Measurements from ENCODE around the gene RAPH1. TPM values are rescaled to one million over a fixed set of nuclear protein-coding genes. Genes with fewer than 3 reads are reported as not detected.
"Not testable (repeated sequence)": the region's sequence is repeated elsewhere in the genome, so short reads cannot be mapped to it uniquely, and the experiment has no call there.

The RAPH1 gene
- total RNA-seq, 1 experiment from 2014 or later: 1.9 TPM

- DNase-seq (ENCODE audit: low read depth): no peak
- in situ Hi-C loops (cut with HindIII; ENCODE audit: low pct_unique_long_range_greater_than_20kb, low sequenced_read_pairs): no loop called here
Observed at GRCh38 chr2:203400805-203401585, 134.1 kb downstream of the RAPH1 start.

- no peak for DNase-seq (ENCODE audit: low read depth)
Observed at GRCh38 chr2:203399031-203399430, 136.1 kb downstream of the RAPH1 start.

GRCh38 chr2:203396667-203397066, 138.4 kb downstream of the RAPH1 start:
- in situ Hi-C loops (cut with HindIII; ENCODE audit: low pct_unique_long_range_greater_than_20kb, low sequenced_read_pairs): no loop called here
- DNase-seq (ENCODE audit: low read depth): no peak

More at GRCh38 chr2:203399031-203399430, 136.1 kb downstream of the RAPH1 start:
- in situ Hi-C loops (cut with HindIII; ENCODE audit: low pct_unique_long_range_greater_than_20kb, low sequenced_read_pairs): no loop called here

GRCh38 chr2:203395858-203396257, 139.2 kb downstream of the RAPH1 start:
- no peak for DNase-seq (ENCODE audit: low read depth)
- in situ Hi-C loops (cut with HindIII; ENCODE audit: low pct_unique_long_range_greater_than_20kb, low sequenced_read_pairs): no loop called here

GRCh38 chr2:203394519-203395227, 140.4 kb downstream of the RAPH1 start:
- in situ Hi-C loops (cut with HindIII; ENCODE audit: low pct_unique_long_range_greater_than_20kb, low sequenced_read_pairs): no loop called here
- no peak for DNase-seq (ENCODE audit: low read depth)

- DNase-seq (ENCODE audit: low read depth); in situ Hi-C loops (cut with HindIII; ENCODE audit: low pct_unique_long_range_greater_than_20kb, low sequenced_read_pairs): not testable (repeated sequence)
Observed at GRCh38 chr2:203388153-203388552, 146.9 kb downstream of the RAPH1 start.

GRCh38 chr2:203383038-203383437, 152.1 kb downstream of the RAPH1 start:
- no peak for DNase-seq (ENCODE audit: low read depth)
- in situ Hi-C loops (cut with HindIII; ENCODE audit: low pct_unique_long_range_greater_than_20kb, low sequenced_read_pairs): no loop called here

GRCh38 chr2:203379156-203379555, 155.9 kb downstream of the RAPH1 start:
- in situ Hi-C loops (cut with HindIII; ENCODE audit: low pct_unique_long_range_greater_than_20kb, low sequenced_read_pairs): no loop called here
- DNase-seq (ENCODE audit: low read depth): no peak

GRCh38 chr2:203376173-203376572, 158.9 kb downstream of the RAPH1 start:
- in situ Hi-C loops (cut with HindIII; ENCODE audit: low pct_unique_long_range_greater_than_20kb, low sequenced_read_pairs): no loop called here

GRCh38 chr2:203372706-203373105, 162.4 kb downstream of the RAPH1 start:
- in situ Hi-C loops (cut with HindIII; ENCODE audit: low pct_unique_long_range_greater_than_20kb, low sequenced_read_pairs); DNase-seq (ENCODE audit: low read depth): not testable (repeated sequence)

More at GRCh38 chr2:203376173-203376572, 158.9 kb downstream of the RAPH1 start:
- DNase-seq (ENCODE audit: low read depth): no peak

GRCh38 chr2:203366639-203367466, 168.2 kb downstream of the RAPH1 start:
- in situ Hi-C loops (cut with HindIII; ENCODE audit: low pct_unique_long_range_greater_than_20kb, low sequenced_read_pairs): no loop called here
- DNase-seq (ENCODE audit: low read depth): no peak

GRCh38 chr2:203361922-203362321, 173.2 kb downstream of the RAPH1 start:
- in situ Hi-C loops (cut with HindIII; ENCODE audit: low pct_unique_long_range_greater_than_20kb, low sequenced_read_pairs): no loop called here
- no peak for DNase-seq (ENCODE audit: low read depth)

- no peak for DNase-seq (ENCODE audit: low read depth)
- in situ Hi-C loops (cut with HindIII; ENCODE audit: low pct_unique_long_range_greater_than_20kb, low sequenced_read_pairs): no loop called here
Observed at GRCh38 chr2:203361495-203361894, 173.6 kb downstream of the RAPH1 start.

- in situ Hi-C loops (cut with HindIII; ENCODE audit: low pct_unique_long_range_greater_than_20kb, low sequenced_read_pairs): no loop called here
- DNase-seq (ENCODE audit: low read depth): no peak
Observed at GRCh38 chr2:203360833-203361430, 174.2 kb downstream of the RAPH1 start.

- in situ Hi-C loops (cut with HindIII; ENCODE audit: low pct_unique_long_range_greater_than_20kb, low sequenced_read_pairs): no loop called here
- no peak for DNase-seq (ENCODE audit: low read depth)
Observed at GRCh38 chr2:203359450-203359849, 175.7 kb downstream of the RAPH1 start.

GRCh38 chr2:203354966-203355365, 180.1 kb downstream of the RAPH1 start:
- no peak for DNase-seq (ENCODE audit: low read depth)
- in situ Hi-C loops (cut with HindIII; ENCODE audit: low pct_unique_long_range_greater_than_20kb, low sequenced_read_pairs): no loop called here

GRCh38 chr2:203352604-203353255, 182.4 kb downstream of the RAPH1 start:
- no peak for DNase-seq (ENCODE audit: low read depth)
- in situ Hi-C loops (cut with HindIII; ENCODE audit: low pct_unique_long_range_greater_than_20kb, low sequenced_read_pairs): no loop called here

GRCh38 chr2:203347375-203347774, 187.7 kb downstream of the RAPH1 start:
- in situ Hi-C loops (cut with HindIII; ENCODE audit: low pct_unique_long_range_greater_than_20kb, low sequenced_read_pairs): no loop called here

More at GRCh38 chr2:203347375-203347774, 187.7 kb downstream of the RAPH1 start:
- no peak for DNase-seq (ENCODE audit: low read depth)
